T-helper 1 cell treated with Interleukin-12 subunit alpha and Interleukin-12 subunit beta and Interleukin-4 antibody, amounts not matched to agents 30 ng/mL and 1 ng/mL, for 36 hours (primary cell): ENCODE results near the gene ABHD17C. TPM values are rescaled to one million over a fixed set of nuclear protein-coding genes. Genes with fewer than 3 reads are reported as not detected.
"Not testable (repeated sequence)": the region's sequence is repeated elsewhere in the genome, so short reads cannot be mapped to it uniquely, and the experiment has no call there.

Experiments
- intact Hi-C: fragments of 100-400 bp; cut with micrococcal nuclease; formaldehyde crosslinking; loops from one replicate; pipeline ENCODE4 v1.15.1; 2024
- total RNA-seq: library from RNA; stranded (reverse); gene quantifications from 2 replicates; pipeline ENCODE4 v1.2.3, GENCODE V29; 2022

The ABHD17C gene
- total RNA-seq: 2.8 and 3.8 TPM in 2 replicates

GRCh38 chr15:80695099-80695910 is at the start of gene ABHD17C:
ABHD17C (plus strand) TSS chr15:80695310; CDS start chr15:80695430, 120 bp downstream.
- intact Hi-C loops: loop anchor here (1.0 to 5.0 kb wide), 2 partner anchors 81 to 1352 kb away; partner anchors contain the start of gene MEX3B

GRCh38 chr15:80645494-80646065 is 49.5 kb upstream of the ABHD17C start:
- intact Hi-C loops: no loop called here

- intact Hi-C loops: not testable (repeated sequence)
These were observed 47.7 kb upstream of the ABHD17C start for GRCh38 chr15:80647424-80647823.

- intact Hi-C loops: no loop called here
These were observed 40.8 kb upstream of the ABHD17C start for GRCh38 chr15:80654299-80654698.

- intact Hi-C loops: no loop called here
These were observed 35.7 kb upstream of the ABHD17C start for GRCh38 chr15:80659375-80659774.

GRCh38 chr15:80660119-80660518 is 35.0 kb upstream of the ABHD17C start:
- intact Hi-C loops: no loop called here

- intact Hi-C loops: no loop called here
These were observed 33.0 kb upstream of the ABHD17C start for GRCh38 chr15:80662129-80662528.

- intact Hi-C loops: no loop called here
These were observed 32.2 kb upstream of the ABHD17C start for GRCh38 chr15:80662757-80663553.

- intact Hi-C loops: no loop called here
These were observed 30.0 kb upstream of the ABHD17C start for GRCh38 chr15:80665151-80665550.

GRCh38 chr15:80667936-80668335 is 27.2 kb upstream of the ABHD17C start:
- intact Hi-C loops: no loop called here

GRCh38 chr15:80668546-80669236 is 26.4 kb upstream of the ABHD17C start:
- intact Hi-C loops: no loop called here

GRCh38 chr15:80669663-80670273 is 25.3 kb upstream of the ABHD17C start:
- intact Hi-C loops: no loop called here

- intact Hi-C loops: no loop called here
These were observed 21.4 kb upstream of the ABHD17C start for GRCh38 chr15:80673561-80674244.

GRCh38 chr15:80674245-80674614 is 20.9 kb upstream of the ABHD17C start:
- intact Hi-C loops: no loop called here

- intact Hi-C loops: no loop called here
These were observed 18.1 kb upstream of the ABHD17C start for GRCh38 chr15:80677041-80677440.

- intact Hi-C loops: no loop called here
These were observed 15.8 kb upstream of the ABHD17C start for GRCh38 chr15:80679167-80679803.

- intact Hi-C loops: no loop called here
These were observed 15.3 kb upstream of the ABHD17C start for GRCh38 chr15:80679804-80680175.

GRCh38 chr15:80682201-80682600 is 12.9 kb upstream of the ABHD17C start:
- intact Hi-C loops: no loop called here

GRCh38 chr15:80684697-80685096 is 10.4 kb upstream of the ABHD17C start:
- intact Hi-C loops: no loop called here

- intact Hi-C loops: no loop called here
These were observed 9.5 kb upstream of the ABHD17C start for GRCh38 chr15:80685628-80686027.
